ENCODE measurements around the gene SERGEF. TPM values are rescaled to one million over a fixed set of nuclear protein-coding genes. Genes with fewer than 3 reads are reported as not detected.

Gene SERGEF
- total and polyA plus RNA-seq, 10 of the 15 experiments (the other 5 are each of a cell fraction or from before 2014, with no cell fraction given) = 14.6 to 27.8 (median 22.4) TPM

- WGBS (ENCODE audit: insufficient coverage, insufficient replicate concordance, low lambda C conversion rate, missing lambda C conversion rate) = 99% methylated on average over 4 of the region's 4 CpGs
- Histone ChIP-seq H2AFZ (ENCODE audit: control insufficient read depth, low read depth, low read length) (no peak overlapping the region), H3K27ac (ENCODE audit: control insufficient read depth, insufficient read depth) (no peak overlapping the region), H3K9ac (ENCODE audit: control insufficient read depth, insufficient read depth, low read length) (no peak overlapping the region), H3K9me3 (replicated peaks; ENCODE audit: control insufficient read depth, insufficient read depth, low read length) (no peaks in the 10 kb centered on the region), H3K4me1 (ENCODE audit: control insufficient read depth, insufficient read depth, low read length) (no peaks in the 10 kb centered on the region), H3K36me3 (ENCODE audit: control insufficient read depth in 2 of 2, insufficient read depth in 2 of 2, low read length in 1 of 2) (peaks cover 3 to 18% of the 10 kb centered on the region in 2 experiments; a peak in 3 of 4 replicates), H3K4me2 (ENCODE audit: control insufficient read depth, insufficient read depth) (no peak overlapping the region), H4K20me1 (ENCODE audit: control insufficient read depth, insufficient read depth) (no peaks in the 10 kb centered on the region), H3K79me2 (ENCODE audit: control insufficient read depth, insufficient read depth, low read length) (no peaks in the 10 kb centered on the region), H3K4me3 (no peak overlapping the region), H3K27me3 (replicated peaks in 1 of 2; ENCODE audit: control insufficient read depth in 2 of 2, insufficient read depth in 2 of 2, low read length in 1 of 2) (no peaks in the 10 kb centered on the region)
- TF ChIP-seq TAF1 (IDR thresholded peaks at IDR 0.05; ENCODE audit: borderline replicate concordance, low read depth, low read length) = no peak
- no peak for TF ChIP-seq PRDM15 (CRISPR knock-in tag; IDR thresholded peaks at IDR 0.05)
- TF ChIP-seq CREB1 (IDR thresholded peaks at IDR 0.05; ENCODE audit: low read depth) = no peak
- no peak for TF ChIP-seq ZNF24 (IDR thresholded peaks at IDR 0.05)
- no peak for TF ChIP-seq SMAD1 (IDR thresholded peaks at IDR 0.05; ENCODE audit: low read depth, partially characterized antibody)
- TF ChIP-seq PAX8 (IDR thresholded peaks at IDR 0.05) = no peak
- TF ChIP-seq NR2C1 (IDR thresholded peaks at IDR 0.05) = no peak
- TF ChIP-seq TCF7 (IDR thresholded peaks at IDR 0.05; ENCODE audit: borderline replicate concordance) = no peak
- TF ChIP-seq, protein P1, sequence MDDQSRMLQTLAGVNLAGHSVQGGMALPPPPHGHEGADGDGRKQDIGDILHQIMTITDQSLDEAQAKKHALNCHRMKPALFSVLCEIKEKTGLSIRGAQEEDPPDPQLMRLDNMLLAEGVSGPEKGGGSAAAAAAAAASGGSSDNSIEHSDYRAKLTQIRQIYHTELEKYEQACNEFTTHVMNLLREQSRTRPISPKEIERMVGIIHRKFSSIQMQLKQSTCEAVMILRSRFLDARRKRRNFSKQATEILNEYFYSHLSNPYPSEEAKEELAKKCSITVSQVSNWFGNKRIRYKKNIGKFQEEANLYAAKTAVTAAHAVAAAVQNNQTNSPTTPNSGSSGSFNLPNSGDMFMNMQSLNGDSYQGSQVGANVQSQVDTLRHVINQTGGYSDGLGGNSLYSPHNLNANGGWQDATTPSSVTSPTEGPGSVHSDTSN (IDR thresholded peaks at IDR 0.05; ENCODE audit: insufficient replicate concordance, low read depth, low read length) = no peak
- TF ChIP-seq BCL11A (IDR thresholded peaks at IDR 0.05; ENCODE audit: low read depth, low read length) = no peak
- TF ChIP-seq CEBPB (IDR thresholded peaks at IDR 0.05; ENCODE audit: borderline replicate concordance in 1 of 2, low read depth in 2 of 2, low read length in 2 of 2) = no peak
- TF ChIP-seq CUX1 (IDR thresholded peaks at IDR 0.05; ENCODE audit: insufficient replicate concordance, low read depth, low read length) = no peak
- DNase-seq (ENCODE audit: low read depth, low spot score) (no peak), ATAC-seq (no peak), FAIRE-seq (no peak)
- BruUV-seq (replicated peaks) = no TSS peak
- ChIA-PET POLR2A (no interaction called here), RAD21 (ENCODE audit: unreplicated experiment) (interaction anchor here (1.4 kb wide), 1 partner anchor 9 kb away, joined by 3 read pairs; no protein-coding TSS in a partner anchor), SMC1A (ENCODE audit: uncharacterized antibody, unreplicated experiment) (no interaction called here), CTCF (interaction anchor here (0.6 kb wide), 1 partner anchor 101 kb away, joined by 3 read pairs; the partner anchor contains the start of gene SAAL1)
- in situ Hi-C loops (cut with MboI) (no loop called here), intact Hi-C loops (cut with micrococcal nuclease; ENCODE audit: unreplicated experiment) (no loop called here)
These were observed 7.3 kb downstream of the SERGEF start for GRCh38 chr11:18005376-18006129.
